ENCODE measurements around the gene TCL1B. TPM values are rescaled to one million over a fixed set of nuclear protein-coding genes. Genes with fewer than 3 reads are reported as not detected.

TCL1B gene
- total RNA-seq, 2 experiments from 2014 or later: not detected

GRCh38 chr14:95739356-95739755, 53.1 kb downstream of the TCL1B start:
- peaks cover 7% of the 10 kb centered on the region for H3K36me3 Mint-ChIP-seq (ENCODE audit: low read depth)
- Histone ChIP-seq H3K27ac (ENCODE audit: low read depth in 1 of 2, low read length in 2 of 2) (peak overlapping the region; percentile 47 to 66), H3K36me3 (ENCODE audit: insufficient read depth, low read length) (no peaks in the 10 kb centered on the region), H3K4me1 (ENCODE audit: insufficient read depth, low read length) (peaks cover 8% of the 10 kb centered on the region), H3K27me3 (ENCODE audit: control insufficient read depth in 1 of 2, insufficient read depth in 2 of 2, low read length in 2 of 2) (no peaks in the 10 kb centered on the region), H3K9me3 (ENCODE audit: control insufficient read depth in 1 of 2, insufficient read depth in 1 of 2, low read length in 2 of 2) (peaks cover 0 to 17% of the 10 kb centered on the region in 2 experiments), H3K4me3 (ENCODE audit: low read length) (no peak overlapping the region)
- no peak for DNase-seq
- H3K4me3 Mint-ChIP-seq: no peak overlapping the region
- CTCF ChIA-PET: no interaction called here
- POLR2A ChIA-PET: no interaction called here
- peaks cover 8% of the 10 kb centered on the region for H3K27me3 Mint-ChIP-seq
- H3K9me3 Mint-ChIP-seq: peaks cover 6% of the 10 kb centered on the region
- peak overlapping the region; percentile 75 for H3K27ac Mint-ChIP-seq
- no peak for ATAC-seq (ENCODE audit: poor library complexity)
- H3K4me1 Mint-ChIP-seq (ENCODE audit: low read depth): peaks cover 8% of the 10 kb centered on the region
- intact Hi-C loops (cut with DNase I, micrococcal nuclease): no loop called here
- no peak for TF ChIP-seq CTCF (IDR thresholded peaks at IDR 0.05)

GRCh38 chr14:95741038-95741490, 54.8 kb downstream of the TCL1B start:
- DNase-seq: no peak

GRCh38 chr14:95741781-95742180, 55.6 kb downstream of the TCL1B start:
- Mint-ChIP-seq H3K36me3 (ENCODE audit: low read depth) (peaks cover 7% of the 10 kb centered on the region), H3K27ac (no peak overlapping the region), H3K27me3 (peaks cover 12% of the 10 kb centered on the region), H3K4me1 (ENCODE audit: low read depth) (peaks cover 8% of the 10 kb centered on the region), H3K4me3 (no peak overlapping the region), H3K9me3 (peaks cover 6% of the 10 kb centered on the region)
- no peak overlapping the region for H3K27ac ChIP-seq (ENCODE audit: low read depth in 1 of 2, low read length in 2 of 2)
- intact Hi-C loops (cut with DNase I, micrococcal nuclease): no loop called here
- no peak for TF ChIP-seq CTCF (IDR thresholded peaks at IDR 0.05)
- peaks cover 0 to 10% of the 10 kb centered on the region in 2 experiments for H3K27me3 ChIP-seq (ENCODE audit: control insufficient read depth in 1 of 2, insufficient read depth in 2 of 2, low read length in 2 of 2)
- ChIA-PET POLR2A (no interaction called here), CTCF (no interaction called here)
- no peaks in the 10 kb centered on the region for H3K36me3 ChIP-seq (ENCODE audit: insufficient read depth, low read length)
- DNase-seq (no peak), ATAC-seq (ENCODE audit: poor library complexity) (no peak)
- H3K9me3 ChIP-seq (ENCODE audit: control insufficient read depth in 1 of 2, insufficient read depth in 1 of 2, low read length in 2 of 2): peaks cover 0 to 17% of the 10 kb centered on the region in 2 experiments
- H3K4me1 ChIP-seq (ENCODE audit: insufficient read depth, low read length): peaks cover 8% of the 10 kb centered on the region
- H3K4me3 ChIP-seq (ENCODE audit: low read length): no peak overlapping the region

More at GRCh38 chr14:95741038-95741490, 54.8 kb downstream of the TCL1B start:
- peaks cover 0 to 17% of the 10 kb centered on the region in 2 experiments for H3K9me3 ChIP-seq (ENCODE audit: control insufficient read depth in 1 of 2, insufficient read depth in 1 of 2, low read length in 2 of 2)
- H3K4me3 ChIP-seq (ENCODE audit: low read length): no peak overlapping the region
- no peak for ATAC-seq (ENCODE audit: poor library complexity)
- intact Hi-C loops (cut with DNase I, micrococcal nuclease): no loop called here
- peaks cover 6% of the 10 kb centered on the region for H3K9me3 Mint-ChIP-seq
- CTCF ChIA-PET: no interaction called here
- H3K27ac ChIP-seq (ENCODE audit: low read depth in 1 of 2, low read length in 2 of 2): no peak overlapping the region
- no peak overlapping the region for H3K4me3 Mint-ChIP-seq
- peaks cover 0 to 10% of the 10 kb centered on the region in 2 experiments for H3K27me3 ChIP-seq (ENCODE audit: control insufficient read depth in 1 of 2, insufficient read depth in 2 of 2, low read length in 2 of 2)
- H3K4me1 Mint-ChIP-seq (ENCODE audit: low read depth): peaks cover 8% of the 10 kb centered on the region
- no peaks in the 10 kb centered on the region for H3K36me3 ChIP-seq (ENCODE audit: insufficient read depth, low read length)
- peaks cover 8% of the 10 kb centered on the region for H3K4me1 ChIP-seq (ENCODE audit: insufficient read depth, low read length)
- peaks cover 7% of the 10 kb centered on the region for H3K36me3 Mint-ChIP-seq (ENCODE audit: low read depth)
- TF ChIP-seq CTCF (IDR thresholded peaks at IDR 0.05): no peak
- peaks cover 12% of the 10 kb centered on the region for H3K27me3 Mint-ChIP-seq
- no peak overlapping the region for H3K27ac Mint-ChIP-seq
- POLR2A ChIA-PET: no interaction called here

Other genes with a start within 250 kb of the TCL1B start
- gene SYNE3, start 169.8 kb upstream of the TCL1B start, total RNA-seq: 10 to 100 TPM; 29.4 to 31.4 TPM
- gene GLRX5, start 151.4 kb upstream of the TCL1B start, total RNA-seq: 10 to 100 TPM; 11.3 to 11.9 TPM
- not detected for gene TCL1A, start 27.7 kb downstream of the TCL1B start, total RNA-seq
- gene TUNAR, start 190.4 kb downstream of the TCL1B start, total RNA-seq: not detected

Measured in CD4-positive, alpha-beta T cell (primary cell).